VCaP (cell line): ENCODE measurements around the gene SLC25A22.

Experiments
- H3K27ac ChIP-seq: fragments of 450-650 bp; 2 replicates; pipeline ENCODE4 v1.5.1; 2017
- CTCF ChIP-seq: fragments of 450-650 bp; conservative IDR thresholded peaks from 2 replicates; pipeline ENCODE4 v1.5.1; 2017; ENCODE audit warnings: mild to moderate bottlenecking, moderate library complexity

SLC25A22 gene

GRCh38 chr11:818396-819128 lies 20.5 kb upstream of the SLC25A22 start, which contains the start of gene PNPLA2:
TSS of gene PNPLA2 (plus strand) at chr11:818914. CDS start at chr11:819719, 805 bp downstream.
- H3K27ac ChIP-seq, result peak within 1 kb of the TSS; percentile 95
- no peak for TF ChIP-seq CTCF

- no peak for TF ChIP-seq CTCF
- no peak overlapping the region for H3K27ac ChIP-seq
Measured at GRCh38 chr11:816433-816779, 18.3 kb upstream of the SLC25A22 start.

- no peak for TF ChIP-seq CTCF
- no peak overlapping the region for H3K27ac ChIP-seq
Measured at GRCh38 chr11:815675-816432, 17.8 kb upstream of the SLC25A22 start.

GRCh38 chr11:813456-814096 lies 15.5 kb upstream of the SLC25A22 start:
- H3K27ac ChIP-seq, result no peak overlapping the region
- no peak for TF ChIP-seq CTCF

- H3K27ac ChIP-seq, result no peak overlapping the region
- TF ChIP-seq CTCF, result no peak
Measured at GRCh38 chr11:813072-813455, 15.0 kb upstream of the SLC25A22 start.

- TF ChIP-seq CTCF, result no peak
- H3K27ac ChIP-seq, result peak overlapping the region; percentile 94; the same call in 1 of the 2 replicates
Measured at GRCh38 chr11:812390-812789, 14.3 kb upstream of the SLC25A22 start.
